GM12874 (cell line): ENCODE results near the gene LHX5.

Source experiments
- TF ChIP-seq, protein P1 (sequence below): IDR thresholded peaks from 2 replicates; pipeline ENCODE4 v1.5.1; 2011; ENCODE audit warnings: low read depth, mild to moderate bottlenecking, control low read depth, low read length, moderate library complexity; ENCODE audit not compliant: insufficient read depth

LHX5 gene

DNA sequence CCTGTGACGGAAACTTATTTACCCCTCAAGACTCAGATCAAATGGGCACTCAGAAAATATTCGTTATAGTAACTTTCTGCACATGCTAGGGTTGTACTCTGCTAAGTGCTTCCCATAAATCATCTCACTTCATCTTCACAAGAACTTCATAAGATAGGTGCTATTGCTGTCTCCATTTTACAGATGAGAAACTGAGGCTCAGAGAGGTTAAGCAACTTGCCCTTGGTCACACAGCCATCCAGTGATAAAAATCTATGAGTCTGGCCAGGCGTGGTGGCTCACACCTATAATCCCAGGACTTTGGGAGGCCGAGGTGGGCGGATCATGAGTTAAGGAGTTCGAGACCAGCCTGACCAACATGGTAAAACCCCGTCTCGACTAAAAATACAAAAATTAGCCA lies 33.2 kb upstream of the LHX5 start:
- TF ChIP-seq, protein P1, sequence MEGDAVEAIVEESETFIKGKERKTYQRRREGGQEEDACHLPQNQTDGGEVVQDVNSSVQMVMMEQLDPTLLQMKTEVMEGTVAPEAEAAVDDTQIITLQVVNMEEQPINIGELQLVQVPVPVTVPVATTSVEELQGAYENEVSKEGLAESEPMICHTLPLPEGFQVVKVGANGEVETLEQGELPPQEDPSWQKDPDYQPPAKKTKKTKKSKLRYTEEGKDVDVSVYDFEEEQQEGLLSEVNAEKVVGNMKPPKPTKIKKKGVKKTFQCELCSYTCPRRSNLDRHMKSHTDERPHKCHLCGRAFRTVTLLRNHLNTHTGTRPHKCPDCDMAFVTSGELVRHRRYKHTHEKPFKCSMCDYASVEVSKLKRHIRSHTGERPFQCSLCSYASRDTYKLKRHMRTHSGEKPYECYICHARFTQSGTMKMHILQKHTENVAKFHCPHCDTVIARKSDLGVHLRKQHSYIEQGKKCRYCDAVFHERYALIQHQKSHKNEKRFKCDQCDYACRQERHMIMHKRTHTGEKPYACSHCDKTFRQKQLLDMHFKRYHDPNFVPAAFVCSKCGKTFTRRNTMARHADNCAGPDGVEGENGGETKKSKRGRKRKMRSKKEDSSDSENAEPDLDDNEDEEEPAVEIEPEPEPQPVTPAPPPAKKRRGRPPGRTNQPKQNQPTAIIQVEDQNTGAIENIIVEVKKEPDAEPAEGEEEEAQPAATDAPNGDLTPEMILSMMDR, result no peak

DNA sequence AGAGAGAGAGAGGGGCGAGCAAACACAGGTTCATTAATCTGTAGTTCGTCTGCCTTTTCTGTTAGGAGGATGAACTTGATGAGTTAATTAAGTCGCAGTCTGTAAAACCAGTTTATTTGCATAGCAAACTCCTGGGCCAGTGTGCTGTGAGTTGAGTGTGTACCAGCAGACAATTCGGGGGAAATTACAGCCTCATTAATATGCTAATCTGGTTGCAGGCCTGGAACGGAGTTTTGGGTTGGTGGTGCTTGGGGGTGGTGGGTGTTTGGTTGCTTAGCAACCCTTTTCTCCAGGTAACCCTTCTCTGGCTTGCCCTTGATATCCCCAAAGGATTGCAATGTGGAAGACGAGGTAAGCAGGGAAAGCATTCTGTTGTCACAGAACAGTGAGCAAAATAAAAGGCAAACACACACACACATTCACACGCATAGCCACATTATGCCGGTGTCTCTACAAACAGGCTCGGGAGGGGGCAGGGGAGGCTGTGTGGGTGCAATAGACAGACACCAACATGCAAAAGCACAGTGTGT lies 29.2 kb upstream of the LHX5 start:
- TF ChIP-seq, protein P1, result no peak

DNA sequence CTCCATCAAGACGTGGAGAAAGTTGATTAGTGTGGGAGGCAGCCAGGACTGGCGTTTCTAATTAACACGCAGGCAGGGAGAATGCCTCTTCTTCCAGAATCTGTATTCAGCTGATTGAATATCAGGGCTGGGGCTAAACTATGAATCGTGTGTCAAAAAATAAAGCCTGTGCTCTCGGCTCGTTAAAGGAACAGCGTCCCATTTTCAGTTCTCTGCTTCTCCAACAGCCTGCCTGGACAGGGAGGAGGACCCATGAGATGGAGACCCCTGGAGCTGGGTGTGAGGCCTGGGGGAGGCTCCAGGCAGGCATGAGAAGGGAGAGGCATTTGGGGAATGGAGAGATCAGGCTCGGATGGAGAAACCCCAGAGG lies 28.6 kb upstream of the LHX5 start:
- TF ChIP-seq, protein P1, result no peak

DNA sequence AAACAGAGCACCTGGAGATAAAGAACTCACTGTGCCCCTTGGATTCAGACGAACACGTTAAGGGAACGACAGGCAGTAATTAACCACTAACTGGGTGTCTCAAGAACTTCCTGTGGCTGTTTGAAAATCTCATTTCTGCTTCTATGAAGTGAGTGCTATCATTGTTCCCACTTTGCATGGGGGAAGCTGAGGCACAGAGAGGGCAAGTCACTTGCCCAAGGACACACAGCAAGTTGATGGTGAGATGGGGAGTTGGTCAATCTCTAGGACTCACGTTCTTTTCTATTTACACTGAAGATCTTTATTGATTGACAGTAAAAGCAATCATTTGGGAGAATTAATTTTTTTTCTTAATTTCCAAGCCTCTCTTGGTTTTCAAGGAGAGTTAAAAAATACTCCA lies 26.8 kb upstream of the LHX5 start:
- TF ChIP-seq, protein P1, result no peak

DNA sequence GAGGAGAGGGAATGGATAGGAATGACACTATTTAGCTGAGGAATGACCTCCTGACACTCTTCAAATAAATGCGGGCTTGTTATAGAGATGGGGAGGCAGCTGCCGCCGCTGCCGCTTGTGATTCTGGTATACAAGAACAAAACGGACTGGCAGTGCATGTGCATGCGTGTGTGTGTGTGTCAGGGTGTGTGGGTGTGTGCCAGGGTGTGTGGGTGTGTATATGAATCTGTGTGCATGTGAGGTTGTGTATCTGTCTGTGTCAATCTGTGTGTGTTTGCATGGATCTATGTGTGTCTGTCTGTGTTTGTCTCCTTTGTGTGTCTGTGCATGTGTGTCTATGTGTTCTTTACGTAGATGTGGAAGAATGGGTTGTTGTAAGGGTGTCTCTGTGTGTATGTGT lies 26.0 kb upstream of the LHX5 start:
- TF ChIP-seq, protein P1, result no peak

DNA sequence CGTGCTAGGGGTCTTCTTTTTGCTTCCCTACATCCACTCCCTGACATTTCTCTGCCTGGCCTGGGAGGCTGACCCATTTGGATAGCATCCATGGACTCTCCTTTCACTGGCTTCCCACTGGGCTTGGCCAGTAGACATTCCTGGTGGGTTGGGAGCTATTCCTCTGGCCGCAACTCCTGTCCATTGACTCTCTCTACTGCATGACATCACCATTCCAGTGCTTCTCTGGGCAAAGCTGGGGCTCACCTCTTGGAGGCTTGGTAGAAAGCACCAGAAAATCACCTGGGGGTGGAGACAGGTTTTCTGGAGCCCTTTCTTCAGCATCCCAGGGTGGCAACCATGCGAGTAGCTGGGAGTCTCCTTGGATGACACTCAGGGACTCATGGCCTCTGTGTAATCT lies 16.7 kb upstream of the LHX5 start:
- TF ChIP-seq, protein P1, result no peak

DNA sequence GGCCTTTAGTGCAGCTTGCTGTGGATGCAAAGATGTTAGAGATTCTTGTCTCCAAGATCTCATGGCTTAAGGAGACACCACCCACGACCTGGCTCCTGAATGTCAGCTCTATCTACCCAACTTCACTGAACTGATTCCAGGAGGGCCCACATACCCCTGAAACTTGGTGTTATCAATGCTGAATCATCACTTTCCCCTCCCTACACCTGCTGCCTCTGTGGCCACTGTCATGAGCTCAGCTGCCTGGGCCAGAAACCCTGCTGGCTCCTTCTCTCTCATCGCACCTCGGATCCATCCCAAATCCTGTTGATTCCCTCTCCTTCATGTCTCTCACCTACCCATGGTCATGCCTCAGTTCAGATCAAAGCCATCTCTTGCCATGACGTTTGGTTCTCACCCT lies 15.1 kb upstream of the LHX5 start:
- TF ChIP-seq, protein P1, result no peak

DNA sequence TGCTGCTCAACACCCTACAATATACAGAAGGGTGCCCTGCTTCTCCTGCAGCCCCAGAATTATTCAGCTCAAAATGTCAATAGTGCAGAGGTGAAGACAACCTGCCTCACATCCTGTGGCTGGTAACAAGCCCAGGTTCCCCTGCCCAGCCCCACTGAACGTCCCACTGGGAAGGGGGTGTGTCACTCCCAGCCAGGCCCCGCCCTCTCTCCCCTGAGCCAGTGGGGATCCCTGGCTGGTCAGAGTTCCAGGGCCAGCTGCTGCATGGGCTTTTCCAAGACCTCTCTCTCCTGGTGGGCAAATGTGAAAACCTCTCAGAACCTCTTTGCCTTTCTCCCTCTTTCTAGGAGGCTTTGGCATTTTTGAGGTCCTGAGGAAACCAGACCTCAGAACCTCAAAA lies 13.7 kb upstream of the LHX5 start:
- TF ChIP-seq, protein P1, result no peak
